Ovary (tissue), 9 donors: ENCODE data around the gene USP4. TPM values are rescaled to one million over a fixed set of nuclear protein-coding genes. Genes with fewer than 3 reads are reported as not detected.
A peak's percentile ranks its signal among the peaks of the same experiment; 100 is the strongest.

Experiments
- DNase-seq, 5 donors: peaks; one replicate each; pipeline ENCODE4 v3.0.0-alpha.2; 2019 to 2020
- H3K27ac ChIP-seq, 2 donors: fragments of 200-600 bp; one replicate each; pipeline versions ENCODE4 v1.5.1 to v1.8.0; 2019 to 2022
- H3K27me3 ChIP-seq: fragments of 200-600 bp; one replicate; pipeline ENCODE4 v1.8.0; 2022
- H3K36me3 ChIP-seq: fragments of 200-600 bp; sonication (generic); one replicate; pipeline ENCODE4 v1.5.1; 2019
- H3K4me1 ChIP-seq: one replicate; pipeline ENCODE4 v1.8.1; 2013; ENCODE audit warnings: mild to moderate bottlenecking, moderate library complexity; ENCODE audit not compliant: insufficient read depth
- H3K4me3 ChIP-seq: fragments of 200-600 bp; sonication (generic); one replicate; pipeline ENCODE4 v1.5.1; 2017
- H3K9me3 ChIP-seq, 2 donors: fragments of 200-600 bp in 1 of 2; sonication (generic) in 1 of 2; one replicate each; pipeline versions ENCODE4 v1.5.1 to v1.8.1; 2013 to 2019; ENCODE audit warnings: mild to moderate bottlenecking in 1 of 2, moderate library complexity in 1 of 2
- CTCF ChIP-seq, 3 donors: fragments of 450-650 bp in 2 of 3; fragments of 200-600 bp in 1 of 3; IDR thresholded peaks; one replicate each; pipeline versions ENCODE4 v1.5.1 to v1.8.0; 2016 to 2022; ENCODE audit warnings: antibody characterized with exemption in 3 of 3, mild to moderate bottlenecking in 1 of 3
- EP300 ChIP-seq: sonication (generic); formaldehyde crosslinking; IDR thresholded peaks from one replicate; pipeline ENCODE4 v1.6.1; 2017; ENCODE audit warnings: antibody characterized with exemption
- POLR2A ChIP-seq: fragments of 450-650 bp; IDR thresholded peaks from one replicate; pipeline ENCODE4 v1.6.1; 2017; ENCODE audit warnings: antibody characterized with exemption, mild to moderate bottlenecking, moderate library complexity
- WGBS, 3 donors: extraction: QIAGEN DNeasy Blood & Tissue Kit in 1 of 3; methylation state at CpG; one replicate each; pipeline versions ENCODE4 v1.1.5 to v1.1.7; 2013 to 2017; 5-methylcytosine and 5-hydroxymethylcytosine counted together
- intact Hi-C, 4 donors: fragments of 100-400 bp; cut with DNase I; formaldehyde crosslinking; loops; one replicate each; pipeline versions ENCODE4 v1.11.0 to v1.15.1; 2022 to 2023
- polyA plus RNA-seq, 2 donors: library from polyadenylated mRNA; stranded (reverse); fragments of 200-250 nt in 1 of 2; fragments of 350-450 nt in 1 of 2; fragmentation: Illumina TruSeq in 1 of 2; extraction: RNeasy Lipid Tissue Mini Kit (QIAGEN cat#74804) in 1 of 2; gene quantifications; one replicate each; pipeline ENCODE4 v1.2.3, GENCODE V29; 2013 to 2014
- total RNA-seq, 7 donors: library from RNA; depleted of rRNA in 2 of 7; stranded (reverse); fragments of >200 nt in 2 of 7; fragmentation: NEBNext Ultra II Directional in 3 of 7; extraction: Animal tissue kit (Norgen Biotek cat#: 25700) in 3 of 7; gene quantifications; one replicate each; pipeline versions ENCODE4 v1.1.0 to v1.2.4, GENCODE V29; 2016 to 2023
- donor health status: DM: no; HTN: no; CAD: no; lungs with moderate emphysema.
- donor health status: DM: no; HTN: no; CAD: no.
- donor health status: Bipolar disorder and iron deficiency.
- donor health status: DM: yes; HTN: yes; CAD: no.
- donor health status: DM: no; HTN: no; CAD: no.
- donor health status: DM: yes; HTN: yes; CAD: no.

USP4 gene
- total and polyA plus RNA-seq, 9 donors = 12.5 to 76.5 (median 52.5) TPM

- peak in 4 of 5 donors; percentile 47 to 51 (median 48) for DNase-seq
Observed at GRCh38 chr3:49296781-49297411, 43.0 kb downstream of the USP4 start.

GRCh38 chr3:49295489-49296058, 44.3 kb downstream of the USP4 start:
- peak; percentile 15 to 58 (median 42) for TF ChIP-seq CTCF (IDR thresholded peaks at IDR 0.05)
- no peak for TF ChIP-seq EP300
- no peaks in the 10 kb centered on the region for H3K9me3 ChIP-seq
- H3K27me3 ChIP-seq = no peaks in the 10 kb centered on the region
- 40 to 66% (median 58%) methylated on average over 11 of the region's 11 CpGs for WGBS, 3 donors
- intact Hi-C loops = no loop called here
- H3K27ac ChIP-seq = no peak overlapping the region
- no peak overlapping the region for H3K4me3 ChIP-seq
- no peaks in the 10 kb centered on the region for H3K36me3 ChIP-seq
- DNase-seq = peak in 3 of 5 donors; percentile 41 to 54 (median 48)
- no peaks in the 10 kb centered on the region for H3K4me1 ChIP-seq

More at GRCh38 chr3:49296781-49297411, 43.0 kb downstream of the USP4 start:
- TF ChIP-seq CTCF (IDR thresholded peaks at IDR 0.05) = no peak
- TF ChIP-seq POLR2A = no peak
- no peak for TF ChIP-seq EP300
- WGBS, 3 donors = 65 to 70% (median 68%) methylated on average over 2 of the region's 2 CpGs
- no peak overlapping the region for H3K4me3 ChIP-seq
- H3K27ac ChIP-seq = peak overlapping the region in 1 of 2 donors; percentile 5
- H3K27me3 ChIP-seq = no peaks in the 10 kb centered on the region
- no peaks in the 10 kb centered on the region for H3K9me3 ChIP-seq
- no peaks in the 10 kb centered on the region for H3K4me1 ChIP-seq
- intact Hi-C loops = no loop called here
- H3K36me3 ChIP-seq = no peaks in the 10 kb centered on the region

GRCh38 chr3:49294343-49294742, 45.5 kb downstream of the USP4 start:
- Histone ChIP-seq H3K9me3 (no peaks in the 10 kb centered on the region), H3K27me3 (no peaks in the 10 kb centered on the region), H3K27ac (no peak overlapping the region), H3K4me1 (no peaks in the 10 kb centered on the region), H3K4me3 (no peak overlapping the region), H3K36me3 (no peaks in the 10 kb centered on the region)
- DNase-seq = no peak
- 86 to 90% (median 88%) methylated on average over 8 of the region's 8 CpGs for WGBS, 3 donors
- intact Hi-C loops = no loop called here
- no peak for TF ChIP-seq CTCF (IDR thresholded peaks at IDR 0.05)
- TF ChIP-seq EP300 = no peak
- no peak for TF ChIP-seq POLR2A

- no peaks in the 10 kb centered on the region for H3K4me1 ChIP-seq
- intact Hi-C loops = loop anchor here in 1 of 4 donors (5.0 kb wide), 1 partner anchor 47 kb away; no protein-coding TSS in a partner anchor
- no peak for TF ChIP-seq POLR2A
- no peak for TF ChIP-seq EP300
- H3K4me3 ChIP-seq = no peak overlapping the region
- DNase-seq = no peak
- no peaks in the 10 kb centered on the region for H3K27me3 ChIP-seq
- 85 to 93% (median 89%) methylated on average over 6 of the region's 6 CpGs for WGBS, 3 donors
- H3K27ac ChIP-seq = no peak overlapping the region
- no peaks in the 10 kb centered on the region for H3K36me3 ChIP-seq
- no peaks in the 10 kb centered on the region for H3K9me3 ChIP-seq
Observed at GRCh38 chr3:49283997-49284396, 55.9 kb downstream of the USP4 start.

GRCh38 chr3:49279376-49279775, 60.5 kb downstream of the USP4 start:
- intact Hi-C loops = loop anchor here (5.0 to 10.0 kb wide), 2 partner anchors 105 to 107 kb away; partner anchors contain the start of gene KLHDC8B (in 4 of the 4)
- Histone ChIP-seq H3K4me3 (no peak overlapping the region), H3K27ac (peak overlapping the region in 1 of 2 donors; percentile 97), H3K4me1 (peaks cover 11% of the 10 kb centered on the region), H3K36me3 (no peaks in the 10 kb centered on the region), H3K9me3 (no peaks in the 10 kb centered on the region), H3K27me3 (no peaks in the 10 kb centered on the region)
- no peak for DNase-seq
- no peak for TF ChIP-seq EP300
- no peak for TF ChIP-seq POLR2A
- TF ChIP-seq CTCF (IDR thresholded peaks at IDR 0.05) = no peak
